PC-3 (cell line): Measurements from ENCODE around the gene AEBP1. TPM values are rescaled to one million over a fixed set of nuclear protein-coding genes. Genes with fewer than 3 reads are reported as not detected.

Source experiments
- ATAC-seq: fragments of 200-7000 bp; cut with Tn5 transposase; 2 replicates; pipeline ENCODE4 v1.9.1; 2020; ENCODE audit warnings: mild to moderate bottlenecking, moderate library complexity
- BruUV-seq: library from RNA; stranded (reverse); fragments of 400-500 nt; replicated peaks from 2 replicates; lab custom pipeline; 2021; lab: Mats Ljungman, UMichigan
- CTCF ChIA-PET: fragments of 300-600 bp; sonication (Branson Sonifier 250); formaldehyde crosslinking; loops from one replicate; lab custom pipeline; 2022; ENCODE audit warnings: antibody characterized with exemption; lab: Charles Lee
- POLR2A ChIA-PET: fragments of 300-600 bp; sonication (Branson Sonifier 250); formaldehyde crosslinking; loops from one replicate; lab custom pipeline; 2022; ENCODE audit warnings: antibody characterized with exemption; ENCODE audit not compliant: unreplicated experiment; lab: Charles Lee
- DNase-seq: peaks from one replicate; pipeline ENCODE4 v3.0.0-alpha.2; 2015
- H2AFZ ChIP-seq: fragments of 300-600 bp; sonication (generic); 2 replicates; pipeline ENCODE4 v1.6.0; 2016; ENCODE audit warnings: antibody characterized with exemption, low read length
- H3F3A ChIP-seq: fragments of 300-600 bp; sonication (generic); one replicate; pipeline ENCODE4 v1.6.0; 2017; ENCODE audit warnings: antibody characterized with exemption, low read length, control low read depth, mild to moderate bottlenecking; ENCODE audit not compliant: unreplicated experiment
- H3K27ac ChIP-seq: fragments of 300-600 bp; sonication (generic); 2 replicates; pipeline ENCODE4 v1.5.1; 2016; ENCODE audit warnings: mild to moderate bottlenecking, low read length
- H3K27me3 ChIP-seq: fragments of 300-600 bp; sonication (generic); 2 replicates; pipeline ENCODE4 v1.6.1; 2016; ENCODE audit warnings: low read length, mixed read lengths
- H3K36me3 ChIP-seq: fragments of 300-600 bp; sonication (generic); 2 replicates; pipeline ENCODE4 v1.6.1; 2016; ENCODE audit warnings: low read depth, mixed run types, low read length, mixed read lengths
- H3K4me1 ChIP-seq: fragments of 300-600 bp; sonication (generic); 2 replicates; pipeline ENCODE4 v1.5.1; 2016; ENCODE audit warnings: low read length; ENCODE audit not compliant: insufficient read depth
- H3K4me2 ChIP-seq: fragments of 300-600 bp; sonication (generic); 2 replicates; pipeline ENCODE4 v1.6.0; 2016; ENCODE audit warnings: low read length
- H3K4me3 ChIP-seq: fragments of 300-600 bp; sonication (generic); 2 replicates; pipeline ENCODE4 v1.5.1; 2016; ENCODE audit warnings: mild to moderate bottlenecking, low read length, mixed read lengths
- H3K79me2 ChIP-seq: fragments of 300-600 bp; sonication (generic); 2 replicates; pipeline ENCODE4 v1.6.1; 2017; ENCODE audit warnings: low read length, mixed read lengths
- H3K9ac ChIP-seq: fragments of 300-600 bp; sonication (generic); 2 replicates; pipeline ENCODE4 v1.6.0; 2016; ENCODE audit warnings: mild to moderate bottlenecking, low read length
- H3K9me2 ChIP-seq: fragments of 300-600 bp; sonication (generic); replicated peaks from 2 replicates; pipeline ENCODE4 v1.6.1; 2016; ENCODE audit warnings: mixed run types, low read length, mixed read lengths
- H3K9me3 ChIP-seq: fragments of 300-600 bp; sonication (generic); 2 replicates; pipeline ENCODE4 v1.6.1; 2016; ENCODE audit warnings: low read length, mixed read lengths
- H4K20me1 ChIP-seq: fragments of 300-600 bp; sonication (generic); 2 replicates; pipeline ENCODE4 v1.6.1; 2016; ENCODE audit warnings: low read length, mixed read lengths
- EZH2 ChIP-seq: fragments of 300-600 bp; sonication (generic); IDR thresholded peaks from one replicate; pipeline ENCODE4 v1.6.1; 2017; ENCODE audit warnings: antibody characterized with exemption, mild to moderate bottlenecking, low read length; ENCODE audit not compliant: unreplicated experiment
- EZH2phosphoT487 ChIP-seq: fragments of 300-600 bp; sonication (generic); IDR thresholded peaks from 2 replicates; pipeline ENCODE4 v1.6.1; 2018; ENCODE audit warnings: mild to moderate bottlenecking, antibody characterized with exemption, low read length, borderline replicate concordance
- intact Hi-C: fragments of 100-400 bp; cut with micrococcal nuclease; formaldehyde crosslinking; loops from 2 replicates; pipeline ENCODE4 v1.9.0; 2023
- total RNA-seq: library from RNA; depleted of rRNA; stranded (reverse); fragments of >200 nt; gene quantifications from 2 replicates; pipeline ENCODE4 v1.2.3, GENCODE V29; 2014
- TF ChIP-seq, protein P1 (sequence below): fragments of 300-600 bp; sonication (generic); conservative IDR thresholded peaks from 2 replicates; pipeline ENCODE4 v1.5.1; 2017; ENCODE audit warnings: antibody characterized with exemption, low read depth, mild to moderate bottlenecking, low read length

The AEBP1 gene
- total RNA-seq, 1 experiment from 2014 or later = not detected

DNA sequence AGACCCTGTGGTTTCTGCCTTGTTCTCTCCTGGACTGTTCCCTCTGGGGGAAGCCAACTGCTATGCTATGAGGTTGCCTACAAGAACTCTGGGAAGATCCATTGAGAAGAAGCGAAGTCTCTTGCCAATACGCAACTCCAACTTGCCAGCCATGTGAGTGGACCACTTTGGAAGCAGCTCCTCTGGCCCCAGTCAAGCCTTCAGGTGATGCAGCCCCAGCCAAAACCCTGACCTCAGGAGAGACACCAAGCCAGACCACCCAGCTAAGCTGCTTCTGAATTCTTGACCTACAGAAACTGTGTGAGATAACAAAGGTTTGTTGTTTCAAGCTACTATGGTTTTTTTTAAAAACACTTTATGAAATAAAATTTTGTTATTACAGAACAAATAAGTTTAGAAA lies 57.2 kb downstream of the AEBP1 start:
- H3K27me3 ChIP-seq = 0 out of 2 replicates have a peak, but pooled peaks cover 6% of the 10 kb centered on the region
- H3K9me3 ChIP-seq = no peaks in the 10 kb centered on the region
- H3K27ac ChIP-seq = no peak overlapping the region
- no peaks in the 10 kb centered on the region for H4K20me1 ChIP-seq
- CTCF ChIA-PET = no interaction called here
- TF ChIP-seq EZH2phosphoT487 (no peak), EZH2 (no peak)
- TF ChIP-seq, protein P1, sequence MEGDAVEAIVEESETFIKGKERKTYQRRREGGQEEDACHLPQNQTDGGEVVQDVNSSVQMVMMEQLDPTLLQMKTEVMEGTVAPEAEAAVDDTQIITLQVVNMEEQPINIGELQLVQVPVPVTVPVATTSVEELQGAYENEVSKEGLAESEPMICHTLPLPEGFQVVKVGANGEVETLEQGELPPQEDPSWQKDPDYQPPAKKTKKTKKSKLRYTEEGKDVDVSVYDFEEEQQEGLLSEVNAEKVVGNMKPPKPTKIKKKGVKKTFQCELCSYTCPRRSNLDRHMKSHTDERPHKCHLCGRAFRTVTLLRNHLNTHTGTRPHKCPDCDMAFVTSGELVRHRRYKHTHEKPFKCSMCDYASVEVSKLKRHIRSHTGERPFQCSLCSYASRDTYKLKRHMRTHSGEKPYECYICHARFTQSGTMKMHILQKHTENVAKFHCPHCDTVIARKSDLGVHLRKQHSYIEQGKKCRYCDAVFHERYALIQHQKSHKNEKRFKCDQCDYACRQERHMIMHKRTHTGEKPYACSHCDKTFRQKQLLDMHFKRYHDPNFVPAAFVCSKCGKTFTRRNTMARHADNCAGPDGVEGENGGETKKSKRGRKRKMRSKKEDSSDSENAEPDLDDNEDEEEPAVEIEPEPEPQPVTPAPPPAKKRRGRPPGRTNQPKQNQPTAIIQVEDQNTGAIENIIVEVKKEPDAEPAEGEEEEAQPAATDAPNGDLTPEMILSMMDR = no peak
- H3F3A ChIP-seq = no peaks in the 10 kb centered on the region
- POLR2A ChIA-PET = no interaction called here
- intact Hi-C loops = no loop called here
- no peak overlapping the region for H2AFZ ChIP-seq
- H3K4me1 ChIP-seq = peaks cover 12% of the 10 kb centered on the region; the same call in 1 of the 2 replicates
- no peaks in the 10 kb centered on the region for H3K36me3 ChIP-seq
- H3K4me2 ChIP-seq = no peak overlapping the region
- H3K79me2 ChIP-seq = no peaks in the 10 kb centered on the region
- DNase-seq = no peak
- no peak overlapping the region for H3K9ac ChIP-seq
- ATAC-seq = no peak
- H3K9me2 ChIP-seq = no peaks in the 10 kb centered on the region
- no TSS peak for BruUV-seq
- no peak overlapping the region for H3K4me3 ChIP-seq

DNA sequence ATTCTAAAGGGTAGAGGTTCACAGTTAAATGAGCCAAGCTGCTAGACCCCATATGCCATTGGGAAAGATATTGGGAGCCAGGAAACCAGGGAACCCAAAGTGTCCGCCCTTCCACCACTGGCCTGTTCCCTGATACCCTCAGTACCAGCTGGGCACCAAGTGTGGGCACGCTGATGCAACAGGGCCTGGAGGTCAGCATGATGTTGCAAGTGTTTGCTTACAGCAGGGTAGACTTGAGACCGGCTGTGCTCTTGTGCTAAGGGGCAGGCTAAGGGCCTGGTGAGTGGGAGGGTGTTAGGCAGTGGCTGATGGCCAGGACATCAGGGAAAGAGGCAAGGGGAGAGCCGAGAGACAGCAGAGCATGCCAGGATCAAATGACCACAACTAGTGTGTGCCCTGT lies 58.0 kb downstream of the AEBP1 start:
- Histone ChIP-seq H3K27me3 (0 out of 2 replicates have a peak, but pooled peaks cover 6% of the 10 kb centered on the region), H3K4me3 (no peak overlapping the region), H3K4me2 (no peak overlapping the region), H3K36me3 (no peaks in the 10 kb centered on the region), H3K9me3 (no peaks in the 10 kb centered on the region), H3F3A (no peaks in the 10 kb centered on the region), H2AFZ (no peak overlapping the region), H3K9ac (no peak overlapping the region), H3K9me2 (no peaks in the 10 kb centered on the region), H3K27ac (no peak overlapping the region), H3K4me1 (peaks cover 12% of the 10 kb centered on the region; the same call in 1 of the 2 replicates), H4K20me1 (no peaks in the 10 kb centered on the region), H3K79me2 (no peaks in the 10 kb centered on the region)
- intact Hi-C loops = no loop called here
- no peak for ATAC-seq
- no peak for TF ChIP-seq EZH2phosphoT487
- no peak for TF ChIP-seq EZH2
- TF ChIP-seq, protein P1 = no peak
- DNase-seq = no peak
- ChIA-PET CTCF (no interaction called here), POLR2A (no interaction called here)
- BruUV-seq = no TSS peak

DNA sequence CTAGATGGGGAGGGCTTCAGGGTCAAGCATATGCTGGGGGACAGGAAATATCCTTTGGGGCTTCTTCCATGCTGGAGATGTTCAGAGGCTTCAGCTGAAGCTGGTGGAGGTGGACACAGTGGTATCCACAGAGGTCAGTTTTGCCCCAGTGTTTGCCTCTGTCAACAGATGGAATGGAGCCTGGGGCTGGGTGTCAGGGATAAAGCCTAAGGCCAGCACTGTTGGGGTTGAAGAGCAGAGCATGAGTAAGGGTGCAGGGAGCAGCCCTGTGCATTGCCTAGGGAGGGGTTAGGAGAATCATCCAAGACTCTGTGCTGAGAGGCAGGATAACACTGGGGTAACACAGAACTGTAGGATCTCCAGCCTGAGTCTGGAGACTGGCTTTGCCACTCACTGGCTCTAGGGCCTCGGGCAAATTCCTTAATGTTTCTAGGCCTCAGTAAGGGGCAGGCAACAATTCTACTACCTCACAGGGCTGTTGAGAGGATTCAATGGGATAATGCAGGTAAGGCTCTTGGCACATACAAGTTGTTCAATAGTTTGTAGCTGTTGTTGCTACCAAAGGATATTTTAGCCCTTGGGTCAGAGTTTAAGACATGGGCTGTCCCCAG lies 58.7 kb downstream of the AEBP1 start:
- Histone ChIP-seq H3K27me3 (0 out of 2 replicates have a peak, but pooled peaks cover 6% of the 10 kb centered on the region), H3K9ac (no peak overlapping the region), H3K36me3 (no peaks in the 10 kb centered on the region), H4K20me1 (no peaks in the 10 kb centered on the region), H3K79me2 (no peaks in the 10 kb centered on the region), H3K4me1 (peaks cover 12% of the 10 kb centered on the region; the same call in 1 of the 2 replicates), H3K9me2 (no peaks in the 10 kb centered on the region), H3K9me3 (no peaks in the 10 kb centered on the region), H3K27ac (no peak overlapping the region), H2AFZ (no peak overlapping the region), H3F3A (no peaks in the 10 kb centered on the region), H3K4me3 (no peak overlapping the region), H3K4me2 (no peak overlapping the region)
- ChIA-PET POLR2A (no interaction called here), CTCF (no interaction called here)
- no peak for TF ChIP-seq EZH2phosphoT487
- no peak for TF ChIP-seq EZH2
- TF ChIP-seq, protein P1 = no peak
- BruUV-seq = no TSS peak
- no peak for DNase-seq
- intact Hi-C loops = no loop called here
- ATAC-seq = no peak
